GM23338 (cell line): ENCODE results near the gene UST.

Experiments used
- CREB1 ChIP-seq: fragments of 250-450 bp; sonication (Bioruptor Pico); IDR thresholded peaks from 2 replicates; pipeline ENCODE4 v1.5.0; 2020; ENCODE audit warnings: low read depth, mild to moderate bottlenecking, moderate library complexity
- EZH2 ChIP-seq: fragments of 200-600 bp; sonication (generic); IDR thresholded peaks from one replicate; pipeline ENCODE4 v1.8.0; 2017; ENCODE audit warnings: antibody characterized with exemption, mild to moderate bottlenecking, low read depth; ENCODE audit not compliant: unreplicated experiment
- EZH2phosphoT487 ChIP-seq: fragments of 200-600 bp; sonication (generic); IDR thresholded peaks from one replicate; pipeline ENCODE4 v1.8.1; 2018; ENCODE audit warnings: antibody characterized with exemption; ENCODE audit not compliant: unreplicated experiment
- JUNB ChIP-seq: IDR thresholded peaks from one replicate; pipeline ENCODE4 v1.6.1; 2016; ENCODE audit warnings: antibody characterized with exemption; ENCODE audit not compliant: unreplicated experiment
- NANOG ChIP-seq: IDR thresholded peaks from 2 replicates; pipeline ENCODE4 v1.6.1; 2016; ENCODE audit warnings: antibody characterized with exemption, borderline replicate concordance
- POLR2AphosphoS5 ChIP-seq: IDR thresholded peaks from 2 replicates; pipeline ENCODE4 v1.6.1; 2016; ENCODE audit warnings: antibody characterized with exemption, low read depth
- STAT1 ChIP-seq: IDR thresholded peaks from one replicate; pipeline ENCODE4 v1.6.1; 2016; ENCODE audit warnings: antibody characterized with exemption; ENCODE audit not compliant: unreplicated experiment
- ZNF114 ChIP-seq: fragments of 250-450 bp; sonication (Bioruptor Pico); IDR thresholded peaks from 2 replicates; pipeline ENCODE4 v1.5.0; 2020; ENCODE audit warnings: mild to moderate bottlenecking, moderate library complexity
- ZNF331 ChIP-seq: fragments of 250-450 bp; sonication (Bioruptor Pico); IDR thresholded peaks from 2 replicates; pipeline ENCODE4 v1.5.0; 2020; ENCODE audit warnings: low read depth, mild to moderate bottlenecking, moderate library complexity
- TF ChIP-seq, protein P1 (sequence below), 2 experiments: fragments of 200-600 bp in 1 of 2; sonication (generic) in 1 of 2; conservative IDR thresholded peaks; 2 replicates each; pipeline versions ENCODE4 v1.5.1 to v1.6.1; 2016 to 2017; ENCODE audit warnings: antibody characterized with exemption in 2 of 2, low read depth in 2 of 2, mild to moderate bottlenecking in 2 of 2, moderate library complexity in 1 of 2
- TF ChIP-seq, protein P2 (sequence below): IDR thresholded peaks from one replicate; pipeline ENCODE4 v1.6.1; 2018; ENCODE audit warnings: antibody characterized with exemption; ENCODE audit not compliant: unreplicated experiment
- TF ChIP-seq, protein P3 (sequence below): IDR thresholded peaks from 2 replicates; pipeline ENCODE4 v1.6.1; 2016; ENCODE audit warnings: antibody characterized with exemption

DNA sequence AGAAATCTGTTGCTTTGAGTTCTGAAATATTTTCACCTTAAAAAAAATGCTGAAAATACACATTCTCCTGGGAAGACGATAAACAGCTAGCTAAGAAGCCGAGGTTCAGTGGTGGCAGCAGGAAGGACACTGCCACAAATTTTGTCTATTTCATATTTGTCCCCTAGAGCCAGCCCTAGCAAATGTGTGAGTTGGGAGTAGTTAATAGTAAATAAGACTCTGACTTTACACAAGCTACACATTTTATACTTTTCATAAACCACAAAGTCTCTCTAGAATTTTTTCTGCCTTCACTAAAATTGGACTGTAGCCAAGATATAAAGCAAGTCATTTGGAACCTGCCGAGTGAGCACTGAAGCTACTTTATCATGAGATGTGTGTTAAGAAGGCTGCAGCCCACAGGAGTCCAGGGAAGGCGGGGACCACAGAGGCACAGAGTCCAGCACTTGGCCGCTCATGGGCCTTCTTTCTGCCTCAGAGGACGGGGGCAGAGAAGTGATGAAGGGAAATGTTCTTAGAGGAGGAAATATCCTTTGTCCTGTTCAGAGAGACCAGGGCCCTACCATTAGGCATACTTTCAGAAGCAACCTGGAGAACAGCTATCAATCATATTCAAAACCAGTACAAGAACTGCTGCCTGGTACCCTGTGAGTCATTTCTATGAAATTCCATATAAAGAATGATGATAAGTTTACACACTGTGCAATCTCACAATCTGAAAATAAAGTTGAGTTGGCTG is 329.0 kb downstream of the UST start:
- TF ChIP-seq, protein P1, sequence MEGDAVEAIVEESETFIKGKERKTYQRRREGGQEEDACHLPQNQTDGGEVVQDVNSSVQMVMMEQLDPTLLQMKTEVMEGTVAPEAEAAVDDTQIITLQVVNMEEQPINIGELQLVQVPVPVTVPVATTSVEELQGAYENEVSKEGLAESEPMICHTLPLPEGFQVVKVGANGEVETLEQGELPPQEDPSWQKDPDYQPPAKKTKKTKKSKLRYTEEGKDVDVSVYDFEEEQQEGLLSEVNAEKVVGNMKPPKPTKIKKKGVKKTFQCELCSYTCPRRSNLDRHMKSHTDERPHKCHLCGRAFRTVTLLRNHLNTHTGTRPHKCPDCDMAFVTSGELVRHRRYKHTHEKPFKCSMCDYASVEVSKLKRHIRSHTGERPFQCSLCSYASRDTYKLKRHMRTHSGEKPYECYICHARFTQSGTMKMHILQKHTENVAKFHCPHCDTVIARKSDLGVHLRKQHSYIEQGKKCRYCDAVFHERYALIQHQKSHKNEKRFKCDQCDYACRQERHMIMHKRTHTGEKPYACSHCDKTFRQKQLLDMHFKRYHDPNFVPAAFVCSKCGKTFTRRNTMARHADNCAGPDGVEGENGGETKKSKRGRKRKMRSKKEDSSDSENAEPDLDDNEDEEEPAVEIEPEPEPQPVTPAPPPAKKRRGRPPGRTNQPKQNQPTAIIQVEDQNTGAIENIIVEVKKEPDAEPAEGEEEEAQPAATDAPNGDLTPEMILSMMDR (conservative IDR thresholded peaks at IDR 0.05; ENCODE audit: low read depth in 2 of 2): no peak
- TF ChIP-seq ZNF331: no peak
- TF ChIP-seq, protein P2, sequence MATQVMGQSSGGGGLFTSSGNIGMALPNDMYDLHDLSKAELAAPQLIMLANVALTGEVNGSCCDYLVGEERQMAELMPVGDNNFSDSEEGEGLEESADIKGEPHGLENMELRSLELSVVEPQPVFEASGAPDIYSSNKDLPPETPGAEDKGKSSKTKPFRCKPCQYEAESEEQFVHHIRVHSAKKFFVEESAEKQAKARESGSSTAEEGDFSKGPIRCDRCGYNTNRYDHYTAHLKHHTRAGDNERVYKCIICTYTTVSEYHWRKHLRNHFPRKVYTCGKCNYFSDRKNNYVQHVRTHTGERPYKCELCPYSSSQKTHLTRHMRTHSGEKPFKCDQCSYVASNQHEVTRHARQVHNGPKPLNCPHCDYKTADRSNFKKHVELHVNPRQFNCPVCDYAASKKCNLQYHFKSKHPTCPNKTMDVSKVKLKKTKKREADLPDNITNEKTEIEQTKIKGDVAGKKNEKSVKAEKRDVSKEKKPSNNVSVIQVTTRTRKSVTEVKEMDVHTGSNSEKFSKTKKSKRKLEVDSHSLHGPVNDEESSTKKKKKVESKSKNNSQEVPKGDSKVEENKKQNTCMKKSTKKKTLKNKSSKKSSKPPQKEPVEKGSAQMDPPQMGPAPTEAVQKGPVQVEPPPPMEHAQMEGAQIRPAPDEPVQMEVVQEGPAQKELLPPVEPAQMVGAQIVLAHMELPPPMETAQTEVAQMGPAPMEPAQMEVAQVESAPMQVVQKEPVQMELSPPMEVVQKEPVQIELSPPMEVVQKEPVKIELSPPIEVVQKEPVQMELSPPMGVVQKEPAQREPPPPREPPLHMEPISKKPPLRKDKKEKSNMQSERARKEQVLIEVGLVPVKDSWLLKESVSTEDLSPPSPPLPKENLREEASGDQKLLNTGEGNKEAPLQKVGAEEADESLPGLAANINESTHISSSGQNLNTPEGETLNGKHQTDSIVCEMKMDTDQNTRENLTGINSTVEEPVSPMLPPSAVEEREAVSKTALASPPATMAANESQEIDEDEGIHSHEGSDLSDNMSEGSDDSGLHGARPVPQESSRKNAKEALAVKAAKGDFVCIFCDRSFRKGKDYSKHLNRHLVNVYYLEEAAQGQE: no peak
- no peak for TF ChIP-seq EZH2
- TF ChIP-seq ZNF114 (CRISPR knock-in tag): no peak
- TF ChIP-seq POLR2AphosphoS5: no peak
- no peak for TF ChIP-seq EZH2phosphoT487
- no peak for TF ChIP-seq JUNB
- TF ChIP-seq, protein P3, sequence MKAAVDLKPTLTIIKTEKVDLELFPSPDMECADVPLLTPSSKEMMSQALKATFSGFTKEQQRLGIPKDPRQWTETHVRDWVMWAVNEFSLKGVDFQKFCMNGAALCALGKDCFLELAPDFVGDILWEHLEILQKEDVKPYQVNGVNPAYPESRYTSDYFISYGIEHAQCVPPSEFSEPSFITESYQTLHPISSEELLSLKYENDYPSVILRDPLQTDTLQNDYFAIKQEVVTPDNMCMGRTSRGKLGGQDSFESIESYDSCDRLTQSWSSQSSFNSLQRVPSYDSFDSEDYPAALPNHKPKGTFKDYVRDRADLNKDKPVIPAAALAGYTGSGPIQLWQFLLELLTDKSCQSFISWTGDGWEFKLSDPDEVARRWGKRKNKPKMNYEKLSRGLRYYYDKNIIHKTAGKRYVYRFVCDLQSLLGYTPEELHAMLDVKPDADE: no peak
- TF ChIP-seq CREB1 (CRISPR knock-in tag): no peak
- TF ChIP-seq NANOG: no peak
- TF ChIP-seq STAT1: no peak
